PC-3 (cell line): Measurements from ENCODE around the gene KCNC1. TPM values are rescaled to one million over a fixed set of nuclear protein-coding genes. Genes with fewer than 3 reads are reported as not detected.

Experiments used
- ATAC-seq: fragments of 200-7000 bp; cut with Tn5 transposase; 2 replicates; pipeline ENCODE4 v1.9.1; 2020; ENCODE audit warnings: mild to moderate bottlenecking, moderate library complexity
- BruUV-seq: library from RNA; stranded (reverse); fragments of 400-500 nt; replicated peaks from 2 replicates; lab custom pipeline; 2021; lab: Mats Ljungman, UMichigan
- CTCF ChIA-PET: fragments of 300-600 bp; sonication (Branson Sonifier 250); formaldehyde crosslinking; loops from one replicate; lab custom pipeline; 2022; ENCODE audit warnings: antibody characterized with exemption; lab: Charles Lee
- POLR2A ChIA-PET: fragments of 300-600 bp; sonication (Branson Sonifier 250); formaldehyde crosslinking; loops from one replicate; lab custom pipeline; 2022; ENCODE audit warnings: antibody characterized with exemption; ENCODE audit not compliant: unreplicated experiment; lab: Charles Lee
- DNase-seq: peaks from one replicate; pipeline ENCODE4 v3.0.0-alpha.2; 2015
- H2AFZ ChIP-seq: fragments of 300-600 bp; sonication (generic); 2 replicates; pipeline ENCODE4 v1.6.0; 2016; ENCODE audit warnings: antibody characterized with exemption, low read length
- H3F3A ChIP-seq: fragments of 300-600 bp; sonication (generic); one replicate; pipeline ENCODE4 v1.6.0; 2017; ENCODE audit warnings: antibody characterized with exemption, low read length, control low read depth, mild to moderate bottlenecking; ENCODE audit not compliant: unreplicated experiment
- H3K27ac ChIP-seq: fragments of 300-600 bp; sonication (generic); 2 replicates; pipeline ENCODE4 v1.5.1; 2016; ENCODE audit warnings: mild to moderate bottlenecking, low read length
- H3K27me3 ChIP-seq: fragments of 300-600 bp; sonication (generic); 2 replicates; pipeline ENCODE4 v1.6.1; 2016; ENCODE audit warnings: low read length, mixed read lengths
- H3K36me3 ChIP-seq: fragments of 300-600 bp; sonication (generic); 2 replicates; pipeline ENCODE4 v1.6.1; 2016; ENCODE audit warnings: low read depth, mixed run types, low read length, mixed read lengths
- H3K4me1 ChIP-seq: fragments of 300-600 bp; sonication (generic); 2 replicates; pipeline ENCODE4 v1.5.1; 2016; ENCODE audit warnings: low read length; ENCODE audit not compliant: insufficient read depth
- H3K4me2 ChIP-seq: fragments of 300-600 bp; sonication (generic); 2 replicates; pipeline ENCODE4 v1.6.0; 2016; ENCODE audit warnings: low read length
- H3K4me3 ChIP-seq: fragments of 300-600 bp; sonication (generic); 2 replicates; pipeline ENCODE4 v1.5.1; 2016; ENCODE audit warnings: mild to moderate bottlenecking, low read length, mixed read lengths
- H3K79me2 ChIP-seq: fragments of 300-600 bp; sonication (generic); 2 replicates; pipeline ENCODE4 v1.6.1; 2017; ENCODE audit warnings: low read length, mixed read lengths
- H3K9ac ChIP-seq: fragments of 300-600 bp; sonication (generic); 2 replicates; pipeline ENCODE4 v1.6.0; 2016; ENCODE audit warnings: mild to moderate bottlenecking, low read length
- H3K9me2 ChIP-seq: fragments of 300-600 bp; sonication (generic); replicated peaks from 2 replicates; pipeline ENCODE4 v1.6.1; 2016; ENCODE audit warnings: mixed run types, low read length, mixed read lengths
- H3K9me3 ChIP-seq: fragments of 300-600 bp; sonication (generic); 2 replicates; pipeline ENCODE4 v1.6.1; 2016; ENCODE audit warnings: low read length, mixed read lengths
- H4K20me1 ChIP-seq: fragments of 300-600 bp; sonication (generic); 2 replicates; pipeline ENCODE4 v1.6.1; 2016; ENCODE audit warnings: low read length, mixed read lengths
- EZH2 ChIP-seq: fragments of 300-600 bp; sonication (generic); IDR thresholded peaks from one replicate; pipeline ENCODE4 v1.6.1; 2017; ENCODE audit warnings: antibody characterized with exemption, mild to moderate bottlenecking, low read length; ENCODE audit not compliant: unreplicated experiment
- EZH2phosphoT487 ChIP-seq: fragments of 300-600 bp; sonication (generic); IDR thresholded peaks from 2 replicates; pipeline ENCODE4 v1.6.1; 2018; ENCODE audit warnings: mild to moderate bottlenecking, antibody characterized with exemption, low read length, borderline replicate concordance
- intact Hi-C: fragments of 100-400 bp; cut with micrococcal nuclease; formaldehyde crosslinking; loops from 2 replicates; pipeline ENCODE4 v1.9.0; 2023
- total RNA-seq: library from RNA; depleted of rRNA; stranded (reverse); fragments of >200 nt; gene quantifications from 2 replicates; pipeline ENCODE4 v1.2.3, GENCODE V29; 2014
- TF ChIP-seq, protein P1 (sequence below): fragments of 300-600 bp; sonication (generic); conservative IDR thresholded peaks from 2 replicates; pipeline ENCODE4 v1.5.1; 2017; ENCODE audit warnings: antibody characterized with exemption, low read depth, mild to moderate bottlenecking, low read length

Gene KCNC1
- total RNA-seq, 1 experiment from 2014 or later: not detected

DNA sequence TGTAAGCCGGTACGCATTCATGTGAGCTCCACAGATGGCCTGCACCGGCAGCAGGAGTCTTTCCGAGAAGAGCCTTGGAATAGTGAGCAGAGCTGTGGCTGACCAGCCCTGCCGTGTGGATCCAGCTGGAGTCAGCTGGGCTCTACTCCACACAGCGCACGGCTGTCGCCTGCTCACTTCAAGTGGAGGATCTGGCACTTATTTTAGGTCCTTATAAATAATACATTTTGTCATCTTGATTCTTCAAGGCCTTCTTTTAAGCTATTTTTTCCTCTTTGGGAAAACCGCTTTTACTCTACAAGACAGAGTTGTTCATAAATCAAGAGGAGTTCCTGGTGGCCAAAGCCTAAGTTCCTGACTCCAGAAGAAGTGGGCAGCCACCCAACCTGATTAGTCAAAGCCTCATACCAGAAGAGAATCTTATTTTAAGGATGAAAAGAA lies 93.8 kb downstream of the KCNC1 start:
- DNase-seq (no peak), ATAC-seq (no peak)
- Histone ChIP-seq H3K27ac (no peak overlapping the region), H4K20me1 (no peaks in the 10 kb centered on the region), H3K4me2 (no peak overlapping the region), H3K4me3 (no peak overlapping the region), H2AFZ (no peak overlapping the region), H3K27me3 (no peaks in the 10 kb centered on the region), H3K79me2 (no peaks in the 10 kb centered on the region), H3K9me2 (no peaks in the 10 kb centered on the region), H3K4me1 (no peaks in the 10 kb centered on the region), H3K36me3 (no peaks in the 10 kb centered on the region), H3F3A (no peaks in the 10 kb centered on the region), H3K9me3 (no peaks in the 10 kb centered on the region), H3K9ac (no peak overlapping the region)
- ChIA-PET POLR2A (no interaction called here), CTCF (interaction anchor here (0.9 kb wide), 1 partner anchor 97 kb away, joined by 3 read pairs; no protein-coding TSS in a partner anchor)
- TF ChIP-seq EZH2 (no peak), EZH2phosphoT487 (no peak)
- TF ChIP-seq, protein P1, sequence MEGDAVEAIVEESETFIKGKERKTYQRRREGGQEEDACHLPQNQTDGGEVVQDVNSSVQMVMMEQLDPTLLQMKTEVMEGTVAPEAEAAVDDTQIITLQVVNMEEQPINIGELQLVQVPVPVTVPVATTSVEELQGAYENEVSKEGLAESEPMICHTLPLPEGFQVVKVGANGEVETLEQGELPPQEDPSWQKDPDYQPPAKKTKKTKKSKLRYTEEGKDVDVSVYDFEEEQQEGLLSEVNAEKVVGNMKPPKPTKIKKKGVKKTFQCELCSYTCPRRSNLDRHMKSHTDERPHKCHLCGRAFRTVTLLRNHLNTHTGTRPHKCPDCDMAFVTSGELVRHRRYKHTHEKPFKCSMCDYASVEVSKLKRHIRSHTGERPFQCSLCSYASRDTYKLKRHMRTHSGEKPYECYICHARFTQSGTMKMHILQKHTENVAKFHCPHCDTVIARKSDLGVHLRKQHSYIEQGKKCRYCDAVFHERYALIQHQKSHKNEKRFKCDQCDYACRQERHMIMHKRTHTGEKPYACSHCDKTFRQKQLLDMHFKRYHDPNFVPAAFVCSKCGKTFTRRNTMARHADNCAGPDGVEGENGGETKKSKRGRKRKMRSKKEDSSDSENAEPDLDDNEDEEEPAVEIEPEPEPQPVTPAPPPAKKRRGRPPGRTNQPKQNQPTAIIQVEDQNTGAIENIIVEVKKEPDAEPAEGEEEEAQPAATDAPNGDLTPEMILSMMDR: no peak
- no TSS peak for BruUV-seq
- intact Hi-C loops: loop anchor here (5.0 kb wide), 1 partner anchor 96 kb away; the partner anchor contains the start of gene KCNC1

DNA sequence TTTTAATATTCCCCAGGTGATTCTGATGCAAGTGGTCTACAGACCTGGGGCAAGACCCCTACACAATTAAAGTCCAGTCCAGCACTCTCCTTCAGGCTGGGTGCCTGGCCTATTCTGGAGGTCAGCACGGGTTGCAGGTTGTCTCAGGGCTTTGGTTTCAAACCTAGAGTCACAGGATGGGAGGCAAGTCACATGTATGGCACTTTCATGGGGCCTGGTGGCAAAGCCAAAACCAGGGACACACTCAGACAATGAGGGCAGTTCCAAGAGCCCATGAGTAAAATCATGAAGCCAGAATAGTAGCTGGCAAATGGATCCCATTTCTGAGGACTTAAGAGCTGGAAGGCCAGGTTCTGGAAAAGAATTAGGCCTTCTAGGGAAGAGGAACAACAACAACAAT lies 96.6 kb downstream of the KCNC1 start:
- Histone ChIP-seq H3K4me1 (no peaks in the 10 kb centered on the region), H3K9me3 (no peaks in the 10 kb centered on the region), H3K79me2 (no peaks in the 10 kb centered on the region), H3K36me3 (no peaks in the 10 kb centered on the region), H4K20me1 (no peaks in the 10 kb centered on the region), H3K4me3 (no peak overlapping the region), H3K4me2 (no peak overlapping the region), H2AFZ (no peak overlapping the region), H3K27ac (no peak overlapping the region), H3K27me3 (no peaks in the 10 kb centered on the region), H3F3A (no peaks in the 10 kb centered on the region), H3K9me2 (no peaks in the 10 kb centered on the region), H3K9ac (no peak overlapping the region)
- ATAC-seq: no peak
- BruUV-seq: no TSS peak
- DNase-seq: no peak
- POLR2A ChIA-PET: no interaction called here
- TF ChIP-seq EZH2phosphoT487 (no peak), EZH2 (no peak)
- TF ChIP-seq, protein P1: no peak
- CTCF ChIA-PET: no interaction called here
- intact Hi-C loops: no loop called here

DNA sequence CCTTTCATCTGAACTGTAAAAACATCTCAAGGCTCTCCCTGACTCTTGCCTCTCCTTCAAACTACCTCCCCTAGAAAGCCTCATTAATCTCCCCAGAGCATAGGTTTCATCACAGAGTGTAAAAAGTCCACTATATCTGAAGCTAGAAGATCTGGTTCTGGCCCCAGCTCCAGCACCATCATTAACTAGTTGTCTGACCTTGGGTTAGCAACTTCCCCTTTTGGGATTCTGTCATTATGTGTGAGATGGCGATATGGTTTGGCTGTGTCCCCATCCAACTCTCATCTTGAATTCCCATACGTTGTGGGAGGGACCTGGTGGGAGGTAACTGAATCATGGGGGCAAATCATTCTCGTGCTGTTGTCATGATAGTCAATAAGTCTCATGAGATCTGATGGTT lies 97.3 kb downstream of the KCNC1 start:
- H3K36me3 ChIP-seq: no peaks in the 10 kb centered on the region
- no peak overlapping the region for H3K4me2 ChIP-seq
- DNase-seq (no peak), ATAC-seq (no peak)
- TF ChIP-seq EZH2phosphoT487 (no peak), EZH2 (no peak)
- TF ChIP-seq, protein P1: no peak
- BruUV-seq: no TSS peak
- H3K79me2 ChIP-seq: no peaks in the 10 kb centered on the region
- H3K27ac ChIP-seq: no peak overlapping the region
- no peaks in the 10 kb centered on the region for H3K27me3 ChIP-seq
- no peak overlapping the region for H2AFZ ChIP-seq
- H3K9me3 ChIP-seq: no peaks in the 10 kb centered on the region
- no peaks in the 10 kb centered on the region for H3F3A ChIP-seq
- intact Hi-C loops: no loop called here
- no peak overlapping the region for H3K9ac ChIP-seq
- POLR2A ChIA-PET: no interaction called here
- no peaks in the 10 kb centered on the region for H3K9me2 ChIP-seq
- CTCF ChIA-PET: no interaction called here
- H3K4me1 ChIP-seq: no peaks in the 10 kb centered on the region
- no peak overlapping the region for H3K4me3 ChIP-seq
- no peaks in the 10 kb centered on the region for H4K20me1 ChIP-seq
